HG03045 (cell line): ENCODE data around the gene SMIM1.

Experiments
- ATAC-seq: cut with Tn5 transposase; IDR thresholded peaks from one replicate; pipeline ENCODE4 v1.9.1; 2021; ENCODE audit warnings: mild to moderate bottlenecking, moderate library complexity; ENCODE audit not compliant: unreplicated experiment

Gene SMIM1

DNA sequence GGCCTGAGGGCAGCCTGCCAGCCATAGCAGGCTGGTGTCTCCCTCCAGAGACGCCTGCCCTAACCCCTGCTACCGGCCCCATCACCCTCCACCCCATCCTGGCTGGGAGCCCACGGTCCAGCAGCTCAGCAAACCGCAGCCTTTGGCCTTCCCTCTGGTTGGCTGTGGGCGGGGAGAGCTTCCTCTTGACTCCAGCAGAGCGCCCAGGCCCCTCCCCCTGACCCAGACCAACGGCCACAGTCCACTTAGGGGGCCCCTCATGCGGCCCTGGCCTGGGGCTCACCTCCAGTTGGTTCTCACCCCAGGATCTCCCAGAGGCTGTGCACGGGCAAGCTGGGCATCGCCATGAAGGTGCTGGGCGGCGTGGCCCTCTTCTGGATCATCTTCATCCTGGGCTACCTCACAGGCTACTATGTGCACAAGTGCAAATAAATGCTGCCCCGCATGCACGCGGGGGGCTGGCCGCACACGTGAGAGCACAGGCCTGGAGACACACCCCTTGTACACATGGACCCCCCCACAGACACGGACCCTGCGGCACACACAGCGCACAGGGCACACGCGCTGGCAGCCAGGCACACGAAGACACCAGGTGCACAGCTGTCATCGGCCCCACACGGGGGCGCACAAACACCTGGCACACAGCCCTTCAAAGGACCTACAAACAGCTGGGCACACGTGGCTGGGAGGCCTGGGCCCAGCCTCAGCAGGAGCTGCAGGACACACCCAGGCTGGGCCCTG is 3.1 kb downstream of the SMIM1 start:
- no peak for ATAC-seq

- no peak for ATAC-seq
These were observed 3.8 kb downstream of the SMIM1 start for GRCh38 chr1:3776231-3776961.

GRCh38 chr1:3777078-3777547 is 4.6 kb downstream of the SMIM1 start:
- ATAC-seq, result no peak

DNA sequence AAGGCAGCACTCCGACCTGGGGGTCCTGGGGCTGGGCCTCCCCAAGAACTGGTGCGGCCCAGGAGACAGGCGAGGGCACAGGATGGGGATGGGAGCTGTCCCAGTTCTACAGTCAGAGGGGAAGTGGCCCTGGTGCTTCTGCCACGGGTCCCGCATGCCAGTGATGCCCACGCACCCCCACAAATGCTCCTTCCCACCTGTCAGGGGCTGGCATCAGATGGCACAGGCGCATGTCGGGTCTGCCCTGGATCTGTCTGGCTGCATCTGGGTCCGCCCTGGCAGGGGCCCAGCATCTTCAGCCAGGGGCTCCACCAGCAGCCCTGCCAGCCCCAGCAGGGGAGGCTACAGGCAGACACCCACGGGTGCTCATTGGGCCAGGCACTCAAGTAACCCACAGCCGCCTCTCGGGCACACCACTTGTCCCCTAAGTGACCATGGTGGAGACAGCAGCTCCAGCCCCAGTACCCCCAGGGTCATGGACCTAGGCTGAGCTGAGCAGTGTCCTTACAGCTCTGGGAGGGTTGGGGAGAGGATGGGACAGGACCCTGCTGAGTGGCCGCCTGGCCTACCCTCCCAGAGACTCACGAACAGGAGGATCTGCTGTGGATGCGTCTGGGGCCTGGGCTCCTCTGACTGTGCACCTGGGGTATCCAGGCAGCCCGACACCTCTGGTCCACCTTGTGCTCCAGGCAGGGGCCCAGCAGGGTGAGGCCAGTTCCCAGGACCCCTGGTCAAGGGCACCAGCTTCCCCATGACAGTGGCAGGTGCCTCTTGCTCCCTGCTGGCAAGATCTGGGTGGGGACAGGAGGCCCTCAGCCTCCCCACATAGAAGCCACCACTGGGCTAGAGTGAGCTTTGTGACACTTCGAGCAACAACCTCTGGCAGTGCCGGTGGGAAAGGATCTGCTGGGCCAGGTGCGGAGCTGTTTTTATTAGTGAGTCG is 5.4 kb downstream of the SMIM1 start:
- no peak for ATAC-seq

DNA sequence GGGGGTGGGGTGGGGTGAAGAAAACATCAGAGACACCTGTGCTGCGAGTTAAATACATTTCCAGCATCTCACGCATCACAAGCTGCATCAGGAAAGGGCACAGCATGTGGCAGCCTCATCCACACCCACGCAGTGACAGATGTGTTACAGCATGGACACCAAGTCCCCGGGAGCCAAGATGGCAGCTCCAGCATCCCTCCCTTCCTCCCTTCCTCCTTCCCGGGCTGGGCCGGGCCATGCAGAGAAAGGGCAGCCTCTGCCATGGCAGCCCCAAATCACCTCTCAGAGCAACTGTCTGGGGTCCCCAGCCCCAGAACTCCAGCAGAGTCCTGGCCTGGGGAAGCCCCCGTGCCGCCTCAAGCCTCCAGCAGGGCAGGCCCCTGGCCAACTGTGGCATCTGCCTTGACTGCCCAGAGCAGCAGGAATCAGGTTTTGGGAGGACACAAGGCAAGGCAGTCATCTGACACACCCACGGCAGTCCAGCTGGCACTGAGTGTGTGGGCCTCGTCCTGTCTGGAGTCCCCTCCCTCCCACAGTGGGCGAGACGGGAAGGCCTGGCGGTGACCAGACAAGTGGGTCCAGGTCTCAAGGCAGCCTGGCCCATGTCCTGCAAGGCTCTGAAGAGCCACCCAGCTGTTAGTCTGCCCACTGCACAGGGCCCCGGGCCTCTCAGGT is 6.2 kb downstream of the SMIM1 start:
- no peak for ATAC-seq

DNA sequence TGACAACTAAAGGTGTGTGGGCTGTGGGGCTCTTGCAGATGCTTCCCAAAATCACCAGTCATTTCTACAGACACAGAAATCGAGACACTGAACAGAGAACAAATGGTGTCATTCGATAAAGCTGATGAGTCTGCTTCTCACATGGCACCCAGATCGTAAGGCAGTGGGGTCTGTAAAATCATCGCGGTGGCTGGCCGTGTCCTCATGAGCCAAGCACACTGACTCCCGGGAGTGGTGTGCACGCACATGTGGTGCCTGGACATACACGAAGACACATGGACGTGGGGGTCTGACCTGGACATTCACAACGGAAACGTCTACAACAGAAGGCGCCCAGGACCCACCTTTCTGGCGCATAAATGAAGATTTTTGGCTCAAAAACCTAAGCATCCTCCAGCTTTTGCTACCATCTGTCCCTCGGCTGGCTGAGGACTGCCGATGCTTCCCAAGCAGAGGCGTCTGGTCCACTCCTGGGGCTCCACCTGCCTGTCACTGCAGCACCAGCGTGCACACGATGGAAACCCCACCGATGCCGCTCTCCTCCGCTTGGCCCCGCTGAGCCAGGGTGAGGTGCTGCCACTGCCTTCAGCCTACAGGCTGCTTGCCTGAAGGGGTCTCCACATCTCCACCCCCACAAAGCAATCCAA is 6.8 kb downstream of the SMIM1 start:
- no peak for ATAC-seq

DNA sequence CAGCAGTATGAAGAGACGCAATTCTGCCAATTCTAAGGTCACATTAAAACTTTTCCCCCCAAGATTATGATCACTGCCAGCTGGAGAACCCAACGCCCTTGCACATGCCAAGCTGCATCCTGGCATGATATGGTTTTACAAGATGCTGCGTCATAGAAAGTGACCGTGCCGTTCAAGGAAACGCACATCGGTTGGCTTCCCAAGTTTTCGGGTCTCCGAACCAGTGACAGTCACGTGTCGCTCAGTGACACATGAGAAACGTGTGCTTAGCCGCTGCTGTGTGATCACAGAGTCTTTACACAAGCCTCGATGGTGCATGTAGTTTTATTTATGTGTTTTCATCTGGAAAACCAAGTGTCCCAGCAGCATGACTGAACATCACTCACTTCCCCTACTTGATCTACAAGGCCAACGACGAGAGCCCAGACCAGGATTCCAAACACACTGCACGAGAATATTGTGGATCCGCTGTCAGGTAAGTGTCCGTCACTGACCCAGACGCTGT is 7.4 kb downstream of the SMIM1 start:
- ATAC-seq, result no peak

DNA sequence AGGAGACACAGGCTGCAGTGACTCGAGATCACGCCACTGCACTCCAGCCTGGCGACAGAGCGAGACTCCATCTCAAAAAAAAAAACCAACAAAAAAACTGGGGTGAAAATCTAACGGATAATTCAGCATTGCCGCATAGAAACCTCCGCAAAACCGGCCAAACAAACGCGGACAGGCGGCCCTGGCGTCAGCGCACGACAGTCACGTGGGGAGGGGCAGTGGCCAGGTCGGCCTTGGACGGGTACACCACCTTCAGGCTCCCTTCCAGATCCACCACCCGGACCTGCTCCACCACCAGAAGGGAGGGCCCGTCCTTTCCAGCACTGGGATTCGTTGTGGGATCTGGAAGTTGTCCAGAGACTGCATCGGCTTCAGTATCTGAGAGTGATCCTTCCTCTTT is 8.4 kb downstream of the SMIM1 start:
- no peak for ATAC-seq

- ATAC-seq, result no peak
These were observed 11.3 kb downstream of the SMIM1 start for GRCh38 chr1:3783651-3784474.

DNA sequence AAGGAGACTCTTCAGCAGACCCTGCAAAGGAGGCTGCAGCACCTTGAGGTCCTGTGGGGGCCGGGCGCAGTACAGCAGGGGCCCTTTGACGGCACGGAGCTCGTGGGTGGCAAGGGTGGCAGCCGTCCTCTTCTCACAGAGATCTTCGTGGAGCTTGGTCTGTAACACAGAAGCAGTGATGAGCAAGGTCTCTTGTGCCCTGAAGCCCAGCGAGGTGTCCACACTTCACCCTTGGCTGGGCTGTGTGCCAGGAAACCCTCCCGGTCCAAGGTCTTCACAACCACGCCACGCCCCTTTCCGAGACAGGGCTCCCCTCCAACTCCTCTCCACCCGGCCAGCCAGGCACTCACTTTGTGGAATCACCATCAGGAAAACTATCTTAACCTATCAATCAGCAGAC is 12.5 kb downstream of the SMIM1 start:
- no peak for ATAC-seq

- no peak for ATAC-seq
These were observed 13.1 kb downstream of the SMIM1 start for GRCh38 chr1:3785456-3786157.

- no peak for ATAC-seq
These were observed 14.2 kb downstream of the SMIM1 start for GRCh38 chr1:3786468-3787348.

DNA sequence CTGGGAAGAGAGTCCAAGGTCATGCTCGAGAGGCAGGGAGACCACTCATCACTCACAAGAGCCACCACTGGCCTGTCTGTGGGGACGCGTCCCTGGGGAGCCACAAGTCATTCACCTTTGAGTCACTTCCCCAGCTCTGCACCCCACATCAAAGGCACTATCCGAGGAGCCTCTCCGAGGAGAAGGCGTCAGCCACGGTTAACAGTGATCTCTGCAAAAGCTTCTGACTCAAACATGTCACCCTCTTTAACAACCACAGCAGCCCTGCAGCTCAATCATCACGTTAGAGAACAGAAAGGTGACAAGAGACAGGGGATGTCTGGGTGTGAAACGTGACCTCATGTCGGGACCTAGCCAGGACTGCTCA is 14.8 kb downstream of the SMIM1 start:
- ATAC-seq, result no peak

GRCh38 chr1:3787745-3788605 is 15.4 kb downstream of the SMIM1 start:
- no peak for ATAC-seq

- ATAC-seq, result no peak
These were observed 16.3 kb downstream of the SMIM1 start for GRCh38 chr1:3788756-3789420.
